NT2/D1 (cell line): ENCODE data around the gene HACE1.

Experiments used
- SUZ12 ChIP-seq: IDR thresholded peaks from 2 replicates; pipeline ENCODE4 v1.6.1; 2011; ENCODE audit not compliant: insufficient read length, insufficient read depth; ENCODE audit errors: extremely low read depth
- YY1 ChIP-seq: IDR thresholded peaks from 2 replicates; pipeline ENCODE4 v1.6.1; 2011; ENCODE audit not compliant: insufficient read length, insufficient read depth
- ZNF274 ChIP-seq: IDR thresholded peaks from 2 replicates; pipeline ENCODE4 v1.6.1; 2011; ENCODE audit warnings: mild to moderate bottlenecking, low read depth, low read length

- TF ChIP-seq ZNF274: no peak
- no peak for TF ChIP-seq YY1
- TF ChIP-seq SUZ12: no peak
Measured at GRCh38 chr6:104753251-104753650, 106.5 kb downstream of the HACE1 start.
